ENCODE data around the gene BABAM2.

The BABAM2 gene

GRCh38 chr2:28185891-28186290 is 295.4 kb downstream of the BABAM2 start:
- DNase-seq (ENCODE audit: low read depth in 1 of 2, low spot score in 1 of 2), result no peak

- no peak for DNase-seq (ENCODE audit: low read depth in 1 of 2, low spot score in 1 of 2)
Observed at GRCh38 chr2:28187186-28187585, 296.7 kb downstream of the BABAM2 start.

GRCh38 chr2:28188436-28188835 is 297.9 kb downstream of the BABAM2 start:
- DNase-seq (ENCODE audit: low read depth in 1 of 2, low spot score in 1 of 2), result no peak

DNA sequence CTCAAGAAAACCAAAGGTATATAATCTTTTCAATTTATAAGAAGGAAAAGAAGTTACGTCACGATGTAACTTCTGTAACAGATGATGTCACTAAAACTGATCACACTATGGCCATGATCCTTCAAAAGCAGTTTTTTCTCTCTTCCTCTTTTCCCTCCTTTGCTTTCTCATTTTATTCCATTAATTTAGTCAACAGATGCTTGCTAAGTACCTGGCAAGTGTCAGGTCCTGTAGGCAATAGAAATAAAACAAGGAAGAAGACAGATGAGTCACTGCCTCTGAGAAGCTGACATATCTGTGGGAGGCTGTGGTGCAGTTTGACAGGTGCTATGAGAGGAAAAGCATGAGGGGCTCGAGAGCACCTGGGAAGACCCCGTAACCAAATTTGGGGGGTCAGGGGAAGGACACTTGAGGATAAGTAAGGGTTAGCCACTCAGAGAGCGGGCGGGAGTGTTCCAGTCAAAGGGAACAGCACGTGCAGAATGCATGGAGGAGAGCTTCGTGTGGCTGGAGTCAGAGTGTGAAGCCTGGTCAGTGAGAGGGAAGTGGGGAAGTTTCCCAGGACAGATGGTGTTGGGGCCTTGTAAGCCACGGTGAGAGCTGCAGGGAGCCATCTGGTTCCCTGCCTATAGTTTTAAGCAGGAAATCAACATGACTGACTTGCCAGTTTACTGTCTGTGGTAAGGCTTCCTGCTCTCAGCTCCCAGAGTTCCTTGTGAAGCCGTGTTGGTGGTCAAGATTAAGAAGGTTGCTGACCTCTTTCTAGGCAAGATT is 303.3 kb downstream of the BABAM2 start:
- no peak for DNase-seq (ENCODE audit: low read depth in 1 of 2, low spot score in 1 of 2)

DNA sequence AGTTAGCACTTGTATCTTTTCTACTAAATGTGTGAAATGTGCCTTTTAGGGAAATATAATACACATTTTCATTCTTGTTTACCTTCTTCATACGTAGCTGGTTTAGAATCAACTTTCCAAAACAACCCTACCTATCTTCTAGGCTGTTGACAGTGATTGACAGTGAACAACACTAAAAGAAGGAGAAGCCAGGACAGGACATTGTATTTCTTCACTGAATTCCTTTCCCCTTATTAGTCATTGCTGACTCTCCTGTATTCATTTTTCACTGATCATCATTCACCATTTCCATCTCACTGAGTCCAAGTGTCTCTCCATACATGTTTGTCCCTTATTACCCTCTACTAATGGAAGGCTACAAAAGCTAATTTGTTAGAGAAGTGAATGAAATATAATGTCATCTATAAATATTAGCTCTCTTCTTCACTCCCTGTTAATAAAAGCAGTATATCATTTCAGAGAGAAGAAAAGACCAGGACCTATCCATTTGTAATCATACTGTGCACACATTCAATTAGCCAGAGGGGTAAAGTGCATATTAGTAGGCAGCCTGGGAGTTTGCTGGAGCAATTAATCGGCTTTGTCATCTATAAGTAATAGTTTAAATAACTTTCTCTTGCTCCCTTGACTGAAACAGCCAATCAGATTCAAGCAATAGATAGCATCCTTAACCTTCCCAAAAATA is 309.6 kb downstream of the BABAM2 start:
- no peak for DNase-seq (ENCODE audit: low read depth in 1 of 2, low spot score in 1 of 2)

DNA sequence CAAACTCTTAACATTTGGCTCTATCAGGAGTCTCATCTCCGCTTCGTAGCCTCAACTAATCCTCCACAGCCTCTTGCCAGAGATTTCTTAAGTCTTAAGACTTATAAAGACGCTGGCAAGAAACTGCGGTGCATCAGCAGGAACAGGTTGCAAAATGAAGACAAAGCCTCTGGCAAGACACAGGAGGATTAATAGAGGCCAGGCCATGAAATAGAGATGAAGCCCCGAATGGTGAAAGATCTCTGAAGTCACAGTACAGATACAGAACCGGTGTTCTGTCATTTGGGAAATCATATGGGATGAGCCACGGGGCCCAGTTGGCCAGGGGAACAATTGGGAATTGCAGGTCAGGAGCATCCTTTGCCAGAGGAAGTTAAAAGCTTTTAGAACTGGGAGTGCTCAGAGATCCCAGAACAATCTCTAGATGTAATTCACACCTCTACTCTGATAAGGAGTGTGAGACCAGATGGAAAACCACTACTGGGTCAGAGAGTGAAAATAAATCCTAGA is 311.2 kb downstream of the BABAM2 start:
- DNase-seq (ENCODE audit: low read depth in 1 of 2, low spot score in 1 of 2), result no peak

GRCh38 chr2:28202719-28203118 is 312.2 kb downstream of the BABAM2 start:
- no peak for DNase-seq (ENCODE audit: low read depth in 1 of 2, low spot score in 1 of 2)

DNA sequence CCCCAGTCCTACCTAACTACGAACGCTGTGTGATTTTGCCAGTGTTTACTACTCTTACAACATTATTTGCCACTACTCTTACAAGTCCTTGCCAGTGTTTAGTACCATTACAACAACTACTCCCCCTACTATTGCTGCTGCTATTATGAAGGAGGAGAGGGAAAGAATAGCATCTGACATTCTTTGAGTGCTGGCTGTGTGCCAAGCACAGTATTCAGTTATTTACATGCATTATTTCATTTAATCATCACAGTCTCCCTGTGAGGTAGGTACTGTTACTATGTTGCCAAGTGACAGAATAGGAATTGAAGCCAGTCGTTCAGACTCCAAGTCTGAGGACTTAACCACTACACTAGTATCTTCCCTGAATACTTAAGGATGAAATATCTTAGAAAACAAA is 316.2 kb downstream of the BABAM2 start:
- no peak for DNase-seq (ENCODE audit: low read depth in 1 of 2, low spot score in 1 of 2)

- no peak for DNase-seq (ENCODE audit: low read depth in 1 of 2, low spot score in 1 of 2)
Observed at GRCh38 chr2:28209261-28209691, 318.7 kb downstream of the BABAM2 start.

DNA sequence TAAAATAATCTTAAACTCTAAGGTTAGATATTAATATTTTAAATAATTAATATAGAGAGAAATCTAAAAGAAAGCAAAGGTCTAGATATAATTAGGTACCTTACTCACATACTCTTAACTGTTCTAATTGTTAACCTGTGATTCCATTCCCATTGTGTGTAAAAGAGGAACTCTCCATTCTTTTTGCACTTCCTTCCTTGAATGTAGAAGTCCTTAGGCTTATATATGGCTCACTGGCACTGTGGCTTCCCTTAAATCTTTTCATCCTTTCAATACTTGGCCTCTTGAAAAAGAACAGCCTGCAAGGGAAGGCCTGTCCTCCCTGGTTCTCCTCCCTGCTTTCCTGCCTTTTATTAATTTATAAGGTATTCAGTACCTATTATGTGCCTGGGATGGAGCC is 319.3 kb downstream of the BABAM2 start:
- no peak for DNase-seq (ENCODE audit: low read depth in 1 of 2, low spot score in 1 of 2)

DNA sequence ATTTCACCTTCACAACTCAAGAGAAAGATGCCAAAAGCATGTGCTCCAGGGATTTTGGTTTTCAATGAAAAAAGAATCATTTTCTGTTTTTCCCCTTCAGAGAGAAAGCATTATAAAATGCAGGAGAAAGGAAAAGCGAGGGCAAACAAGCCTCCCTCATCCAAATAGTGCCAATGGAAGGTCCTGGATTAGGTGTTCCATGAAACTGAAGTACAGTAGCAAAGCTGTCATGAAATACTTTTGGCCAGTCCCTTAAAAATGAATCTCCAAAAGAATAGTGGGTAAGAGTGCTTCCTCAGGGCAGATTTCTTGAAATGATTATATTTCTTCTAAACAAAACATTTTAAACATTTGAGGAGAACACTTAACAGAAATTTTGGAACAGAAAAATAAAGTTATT is 320.0 kb downstream of the BABAM2 start:
- no peak for DNase-seq (ENCODE audit: low read depth in 1 of 2, low spot score in 1 of 2)

DNA sequence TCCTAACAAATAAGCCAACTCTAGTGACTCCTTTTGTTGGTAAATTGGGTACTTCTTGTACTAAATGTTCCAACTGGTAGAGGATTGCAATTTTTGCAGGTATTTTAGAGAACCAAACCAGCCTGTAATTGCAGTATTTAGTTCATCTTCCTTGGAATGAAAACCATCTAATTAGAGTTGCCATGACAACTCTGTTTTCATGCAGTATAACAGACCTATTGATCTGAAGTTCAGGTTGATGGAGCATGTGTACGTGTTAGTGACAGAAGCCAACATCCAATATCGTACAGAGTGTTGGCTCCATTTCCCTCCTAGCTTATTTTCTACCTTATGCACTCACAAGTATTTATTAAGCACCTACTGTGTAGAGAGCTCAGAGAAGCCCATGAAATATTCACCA is 325.8 kb downstream of the BABAM2 start:
- DNase-seq (ENCODE audit: low read depth in 1 of 2, low spot score in 1 of 2), result no peak

DNA sequence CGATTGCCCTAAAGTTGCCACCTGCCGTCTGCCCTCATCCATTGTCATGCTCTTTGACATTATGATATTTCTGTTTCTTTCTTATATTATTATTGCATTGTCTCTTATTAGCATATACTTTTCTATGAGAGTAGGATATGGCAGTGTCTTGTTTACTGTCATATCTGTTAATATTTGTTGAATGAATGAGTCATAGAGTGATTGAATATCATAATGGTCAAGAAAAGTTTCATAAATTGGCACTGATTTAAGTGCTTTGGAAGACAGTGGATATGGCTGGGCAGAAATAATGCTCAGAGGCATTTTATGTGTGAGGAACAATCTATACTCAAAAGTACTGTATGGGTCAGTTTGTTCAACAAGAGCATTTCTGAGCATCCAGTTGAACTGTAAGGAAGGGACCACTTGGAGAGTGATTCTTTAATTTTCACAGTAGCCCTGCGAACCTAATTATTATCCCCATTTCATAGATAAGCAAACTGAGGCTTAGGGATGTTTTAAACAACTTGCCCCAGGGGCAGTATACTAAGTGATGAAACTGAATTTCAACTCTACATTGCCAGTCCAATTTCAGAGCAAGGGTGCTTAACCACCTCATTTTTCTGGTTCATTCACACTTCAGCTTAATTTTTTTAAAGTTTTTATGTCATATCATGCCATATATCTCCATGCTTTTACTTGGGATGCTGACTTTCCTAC is 326.7 kb downstream of the BABAM2 start:
- DNase-seq (ENCODE audit: low read depth in 1 of 2, low spot score in 1 of 2), result no peak

GRCh38 chr2:28219138-28219537 is 328.6 kb downstream of the BABAM2 start:
- DNase-seq (ENCODE audit: low read depth in 1 of 2, low spot score in 1 of 2), result no peak

- DNase-seq (ENCODE audit: low read depth in 1 of 2, low spot score in 1 of 2), result no peak
Observed at GRCh38 chr2:28219758-28220368, 329.3 kb downstream of the BABAM2 start.

GRCh38 chr2:28224648-28225472 is 334.3 kb downstream of the BABAM2 start:
- no peak for DNase-seq (ENCODE audit: low read depth in 1 of 2, low spot score in 1 of 2)

DNA sequence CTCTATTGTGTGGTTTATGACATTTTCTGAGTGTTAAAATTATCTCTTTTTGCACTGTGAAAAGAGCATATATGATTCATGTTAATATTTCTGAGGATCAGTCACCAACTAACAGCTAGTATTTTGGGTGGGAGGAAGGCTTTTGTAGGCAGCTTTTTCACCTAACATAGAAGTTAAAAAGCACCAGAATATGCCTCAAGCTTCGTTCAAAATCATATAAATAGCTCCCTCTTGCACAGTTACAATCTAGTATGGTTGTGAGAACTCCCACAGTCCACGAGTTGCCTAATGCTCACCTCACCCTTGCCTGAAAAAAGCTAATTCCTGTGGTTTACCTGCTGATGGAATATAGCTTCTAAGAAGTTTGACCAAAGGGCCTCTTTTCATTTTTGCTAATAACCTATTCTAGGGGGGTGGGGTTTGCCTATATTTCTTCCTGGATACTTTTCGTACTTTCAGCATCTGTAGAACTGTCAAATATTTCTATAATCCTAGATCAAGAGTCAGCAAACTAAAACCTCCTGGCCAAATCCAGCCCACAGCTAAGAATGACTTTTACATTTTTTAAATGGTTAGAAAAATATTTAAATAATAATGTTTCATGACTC is 335.0 kb downstream of the BABAM2 start:
- no peak for DNase-seq (ENCODE audit: low read depth in 1 of 2, low spot score in 1 of 2)

DNA sequence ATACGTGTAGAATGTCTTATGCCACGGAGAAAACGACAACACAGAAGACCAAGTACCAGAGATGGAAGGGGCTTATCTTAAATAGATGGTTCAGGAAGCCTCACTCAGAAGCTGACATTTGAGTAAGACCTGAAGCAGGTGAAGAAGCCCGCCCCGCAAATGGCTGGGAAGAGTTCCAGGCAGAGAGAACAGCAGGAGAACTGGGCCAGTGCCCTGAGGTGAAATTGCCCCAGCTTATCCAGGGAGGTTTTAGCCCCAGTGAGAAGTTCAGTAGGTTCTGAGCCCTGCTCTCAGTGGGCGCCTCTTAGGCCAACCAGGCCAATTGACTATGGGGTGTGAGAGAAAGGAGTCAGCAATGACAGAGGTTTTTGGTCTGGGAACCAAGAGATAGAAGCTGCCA is 336.0 kb downstream of the BABAM2 start:
- no peak for DNase-seq (ENCODE audit: low read depth in 1 of 2, low spot score in 1 of 2)

- no peak for DNase-seq (ENCODE audit: low read depth in 1 of 2, low spot score in 1 of 2)
Observed at GRCh38 chr2:28227498-28227897, 337.0 kb downstream of the BABAM2 start.

DNA sequence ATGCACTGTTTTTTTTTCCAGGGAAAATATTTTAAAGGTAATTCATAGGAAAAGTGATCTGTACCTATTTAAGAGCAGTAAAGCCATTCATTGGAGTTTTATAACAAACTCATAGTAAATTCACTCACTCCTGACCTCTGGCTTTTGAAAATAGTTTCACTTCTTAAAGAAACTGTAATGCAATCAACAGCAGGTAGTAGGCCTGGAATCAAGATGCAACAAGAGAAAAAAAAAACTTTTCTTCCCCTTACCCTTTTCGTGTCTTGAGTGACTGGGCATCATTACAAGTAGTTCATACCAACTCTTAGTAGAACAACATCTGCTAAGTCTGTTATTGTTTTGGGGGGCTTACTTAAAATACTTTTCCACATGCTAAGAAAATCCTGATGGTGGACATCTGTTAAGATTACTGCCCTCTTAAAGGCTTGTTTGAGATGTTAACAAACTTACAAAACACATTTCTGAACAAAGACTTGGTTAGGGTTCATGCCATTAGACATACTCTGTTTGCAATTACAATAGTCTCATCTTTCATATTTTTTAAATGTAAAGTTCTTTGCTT is 338.0 kb downstream of the BABAM2 start:
- no peak for DNase-seq (ENCODE audit: low read depth in 1 of 2, low spot score in 1 of 2)
